NCI-H460 (cell line): ENCODE data around the gene NTRK3. TPM values are rescaled to one million over a fixed set of nuclear protein-coding genes. Genes with fewer than 3 reads are reported as not detected.

Experiments
- DNase-seq: peaks from one replicate; pipeline ENCODE4 v3.0.0-alpha.2; 2016; ENCODE audit warnings: low read depth; ENCODE audit errors: extremely low read depth
- total RNA-seq: library from RNA; depleted of rRNA; stranded (reverse); fragments of >200 nt; shearing (Covaris generic); gene quantifications from 2 replicates; pipeline ENCODE4 v1.2.3, GENCODE V29; 2014

NTRK3 gene
- total RNA-seq, 1 experiment from 2014 or later: not detected

GRCh38 chr15:87916208-87916607, 340.3 kb downstream of the NTRK3 start:
- DNase-seq: no peak

GRCh38 chr15:87910301-87910700, 346.2 kb downstream of the NTRK3 start:
- no peak for DNase-seq

- DNase-seq: no peak
Observed at GRCh38 chr15:87907676-87908446, 348.7 kb downstream of the NTRK3 start.

- no peak for DNase-seq
Observed at GRCh38 chr15:87906444-87906843, 350.1 kb downstream of the NTRK3 start.

DNA sequence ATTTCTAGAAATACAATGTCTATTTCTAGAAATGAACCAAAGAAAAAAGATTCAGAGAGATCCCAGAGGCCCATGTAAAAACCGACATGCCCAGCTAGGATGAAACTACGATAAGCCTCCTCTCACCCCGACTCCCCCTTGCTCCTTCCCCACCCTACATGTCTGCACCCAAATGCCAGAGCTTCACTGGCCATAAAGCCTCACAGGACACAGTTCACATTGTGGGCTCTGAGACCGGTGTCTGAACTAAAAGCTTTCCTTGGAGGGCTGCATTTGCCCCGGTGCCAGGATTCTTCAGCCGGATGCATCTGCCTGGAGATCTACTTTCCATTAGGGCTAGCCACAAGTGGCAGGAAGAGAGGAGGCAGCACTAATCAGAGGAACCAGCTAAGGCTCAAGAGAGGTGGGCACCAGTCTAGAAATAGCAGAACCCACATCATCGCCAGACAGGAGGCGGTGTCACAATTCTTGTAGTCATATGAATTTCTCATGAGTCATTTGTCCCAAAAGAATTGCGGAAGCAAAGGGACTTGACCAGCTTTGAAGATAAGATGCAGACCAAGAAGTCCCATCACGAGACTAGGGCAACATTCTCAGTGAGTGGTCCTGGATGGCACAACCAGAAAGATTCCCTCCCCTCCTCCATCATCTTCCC, 353.6 kb downstream of the NTRK3 start:
- DNase-seq: no peak

DNA sequence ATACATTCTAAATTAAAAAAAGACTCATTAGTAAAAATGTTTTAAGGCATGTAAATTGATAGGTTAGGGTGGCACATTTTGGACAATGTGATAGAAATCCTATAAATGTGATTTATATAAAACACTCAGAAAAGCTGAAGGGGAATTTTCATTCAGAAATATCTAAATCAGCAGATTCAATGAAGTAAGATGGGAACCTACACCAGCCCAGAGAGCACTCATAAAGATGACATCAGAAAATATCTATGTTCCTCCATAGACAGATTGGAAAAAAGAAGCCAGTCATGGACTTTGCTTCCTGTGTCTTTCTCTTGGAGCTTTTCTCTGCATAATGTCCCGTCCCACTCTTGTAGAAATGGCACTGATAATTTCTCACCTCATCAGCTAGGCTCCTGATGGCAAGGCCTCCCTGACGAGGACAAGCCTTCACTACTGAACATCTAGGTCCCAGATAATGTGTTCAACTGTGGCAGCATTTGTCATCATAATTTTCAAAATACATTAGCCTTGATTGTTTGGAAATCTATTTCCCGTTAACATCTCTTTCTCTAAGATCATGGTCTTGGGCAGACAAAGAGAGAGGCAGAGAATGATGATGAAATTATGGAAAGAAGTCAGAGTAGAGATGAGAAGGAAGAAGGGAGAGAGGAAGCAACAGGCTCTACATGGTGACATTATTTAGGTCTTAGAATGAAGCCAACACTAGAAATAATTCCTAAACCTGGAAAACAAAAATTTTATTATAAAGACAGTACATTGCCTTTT, 354.4 kb downstream of the NTRK3 start:
- no peak for DNase-seq

GRCh38 chr15:87901008-87901407, 355.5 kb downstream of the NTRK3 start:
- no peak for DNase-seq

DNA sequence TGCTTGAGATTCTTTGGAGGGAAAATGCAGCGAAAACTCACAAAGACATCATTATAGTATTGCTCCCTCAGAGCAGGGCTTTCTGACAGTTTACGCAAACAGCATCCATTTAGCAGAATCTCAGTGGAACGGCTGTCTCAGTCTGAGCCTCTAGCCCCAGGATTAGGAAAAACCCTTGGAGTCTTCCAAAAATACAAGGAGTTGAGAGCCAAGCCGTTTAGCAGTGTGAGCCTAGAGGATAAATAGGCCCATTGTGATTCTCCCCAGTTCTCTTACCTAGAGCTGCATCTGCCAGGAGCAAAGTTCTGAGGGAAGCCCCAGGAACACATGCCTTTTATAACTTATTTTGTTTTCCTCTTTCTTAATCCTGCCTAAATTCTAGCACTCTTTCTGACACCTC, 359.6 kb downstream of the NTRK3 start:
- no peak for DNase-seq

- DNase-seq: no peak
Observed at GRCh38 chr15:87887177-87887576, 369.4 kb downstream of the NTRK3 start.

DNA sequence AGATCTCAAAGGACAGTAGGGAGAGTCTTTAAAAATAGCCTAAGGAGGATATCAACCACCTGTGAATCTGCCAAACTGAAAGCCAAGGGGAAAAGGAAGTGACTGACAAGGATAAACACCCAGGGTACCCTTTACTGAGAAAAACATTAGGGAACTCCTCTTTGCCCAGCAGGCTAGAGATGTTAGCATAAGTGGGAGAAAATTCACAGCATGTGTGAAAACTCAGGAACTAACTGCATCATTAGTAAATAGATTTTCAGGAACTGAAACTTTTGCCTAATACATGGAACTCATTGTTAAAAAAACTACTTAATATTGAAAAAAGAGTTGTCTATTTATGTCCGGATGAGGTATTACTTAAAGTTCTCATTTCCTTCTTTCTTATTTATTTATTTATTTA, 375.5 kb downstream of the NTRK3 start:
- DNase-seq: no peak

DNA sequence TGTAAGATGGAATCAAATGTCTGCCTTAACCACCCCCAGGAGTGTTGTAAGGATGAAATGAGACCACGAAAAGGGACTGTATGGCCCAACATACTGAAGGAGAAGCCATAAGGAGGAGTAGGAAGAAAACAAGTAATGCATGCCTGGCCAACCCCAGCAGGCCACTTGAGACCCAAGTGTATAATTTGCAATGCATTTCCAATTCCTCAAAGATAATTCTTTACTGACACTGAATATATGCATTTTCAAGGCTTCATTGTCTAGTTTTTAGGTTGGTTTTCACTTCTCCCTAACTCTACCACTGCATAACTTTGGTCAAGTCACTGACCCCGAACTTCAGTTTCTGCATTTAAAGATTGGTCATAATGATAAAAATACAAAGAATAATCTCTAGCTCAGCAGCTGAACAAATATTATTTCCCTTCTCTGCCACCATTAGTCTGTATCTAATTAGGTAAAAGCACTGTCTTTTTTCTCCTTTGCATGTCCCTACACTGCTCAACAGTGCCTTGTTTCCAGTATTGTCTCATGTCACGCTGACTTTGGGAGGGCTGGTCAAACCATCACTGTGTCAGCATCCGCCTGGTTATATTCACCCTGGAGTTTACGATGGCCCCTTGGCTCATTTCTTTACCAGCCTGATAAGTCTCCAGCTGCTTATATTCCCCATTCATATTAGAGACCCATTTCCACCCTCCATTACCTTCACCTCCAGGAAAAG, 378.6 kb downstream of the NTRK3 start:
- no peak for DNase-seq

GRCh38 chr15:87877114-87877810, 379.3 kb downstream of the NTRK3 start:
- DNase-seq: no peak

DNA sequence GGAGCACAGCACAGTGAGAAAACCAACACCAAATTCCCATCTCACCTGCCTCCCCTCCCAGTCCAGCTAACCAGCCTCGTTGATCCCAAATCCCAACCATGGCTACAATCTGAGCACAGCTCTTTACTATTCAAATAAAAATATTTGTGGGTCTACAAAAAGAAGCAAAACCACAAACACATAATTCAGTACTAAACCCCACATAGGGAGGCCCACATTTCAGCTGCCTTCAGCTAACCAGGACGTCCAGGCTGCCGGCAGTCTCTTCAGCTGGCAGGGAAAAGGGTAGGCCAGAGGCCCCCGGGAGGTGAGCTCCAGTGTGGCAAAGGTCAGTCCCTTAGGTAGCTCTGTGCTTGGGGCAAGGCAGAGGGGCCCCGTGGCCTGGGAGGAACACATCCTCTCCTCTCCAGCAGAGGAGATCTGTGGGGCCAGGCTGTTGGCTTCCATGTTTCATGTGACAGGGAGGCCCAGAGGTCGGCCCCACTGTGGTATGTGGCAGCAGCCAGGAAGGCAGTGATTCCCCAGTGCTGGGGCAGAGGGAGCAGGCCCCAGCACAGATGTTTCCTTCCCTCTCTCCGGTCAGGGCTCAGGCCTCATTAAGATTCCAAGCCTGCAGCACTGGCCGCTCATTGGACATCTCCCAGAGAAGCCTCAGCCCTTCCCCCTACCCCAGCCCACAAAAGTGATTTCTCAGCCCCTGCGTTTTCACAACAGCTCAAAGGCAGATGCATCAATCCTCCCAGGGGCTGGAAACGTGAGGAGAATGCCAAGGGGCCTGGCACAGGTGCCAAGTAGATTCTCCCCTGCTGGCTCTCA, 381.4 kb downstream of the NTRK3 start:
- DNase-seq: no peak

DNA sequence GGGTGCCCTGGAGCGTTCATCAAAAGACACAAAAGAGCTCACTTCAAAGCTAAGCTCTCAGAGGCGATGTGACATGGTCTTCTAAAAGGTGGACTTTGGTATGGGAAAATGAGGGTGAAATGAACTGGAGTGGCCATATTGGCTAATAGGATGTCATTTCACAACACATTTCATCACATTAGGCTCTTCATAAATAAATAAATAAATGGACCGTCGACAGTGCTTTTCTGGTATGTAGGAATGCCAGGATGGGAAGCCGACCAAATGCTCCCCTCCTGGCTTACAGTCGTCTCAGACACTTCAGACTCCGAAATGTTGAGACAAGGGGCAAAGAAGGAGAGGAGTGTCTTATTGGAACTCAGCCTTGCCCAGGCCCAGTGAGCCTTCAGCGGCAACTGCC, 383.0 kb downstream of the NTRK3 start:
- DNase-seq: no peak

DNA sequence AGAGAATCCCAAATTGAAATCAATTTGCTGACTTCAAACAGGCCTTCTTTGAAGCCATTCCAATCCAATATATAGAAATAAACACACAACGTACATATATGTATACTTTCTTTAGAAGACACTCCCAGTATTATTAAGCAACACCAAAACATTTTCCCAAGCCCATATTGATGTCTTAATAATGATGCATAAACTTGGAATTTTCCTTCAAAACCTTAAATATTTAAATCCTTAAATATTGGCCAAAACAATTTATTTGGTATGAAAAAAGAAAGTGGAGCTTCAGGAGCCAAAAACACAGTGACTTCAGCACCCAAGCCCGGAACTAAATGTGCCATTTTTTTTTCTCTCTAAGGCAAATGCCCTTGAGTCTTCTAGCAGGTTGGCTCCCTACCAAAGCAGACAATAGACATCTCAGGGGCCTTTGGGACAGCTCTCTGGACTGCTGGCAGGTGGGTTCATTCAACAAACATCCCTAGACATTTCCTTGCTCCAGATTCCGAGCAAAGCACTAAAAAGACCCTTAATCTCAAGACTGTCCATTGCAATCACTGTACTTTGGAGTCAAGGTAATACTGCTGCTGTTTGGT, 384.7 kb downstream of the NTRK3 start:
- DNase-seq: no peak

DNA sequence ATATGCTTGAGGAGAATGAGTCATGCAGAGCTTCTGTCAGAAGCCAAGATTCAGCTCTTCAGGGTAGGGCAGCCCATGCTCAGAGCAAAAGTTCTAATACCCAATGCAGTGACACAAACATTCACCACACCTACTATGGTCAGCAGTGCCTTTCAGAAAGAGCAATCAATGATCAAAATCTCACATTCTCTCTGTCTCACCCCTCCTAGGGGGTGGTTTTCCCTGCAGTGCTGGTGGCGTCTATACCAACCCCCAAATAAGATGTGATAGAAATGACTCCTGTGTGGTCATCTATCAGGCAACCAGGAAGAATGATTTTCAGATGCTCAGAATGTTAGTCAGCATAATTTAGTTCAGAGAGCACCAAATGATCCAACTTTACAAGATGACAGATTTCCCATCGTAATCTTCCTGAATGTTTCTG, 385.3 kb downstream of the NTRK3 start:
- DNase-seq: no peak

- no peak for DNase-seq
Observed at GRCh38 chr15:87866961-87867360, 389.6 kb downstream of the NTRK3 start.

- no peak for DNase-seq
Observed at GRCh38 chr15:87863152-87863551, 393.4 kb downstream of the NTRK3 start.

GRCh38 chr15:87860743-87861142, 395.8 kb downstream of the NTRK3 start:
- DNase-seq: no peak
